ENCODE results near the gene THBS1.

THBS1 gene

DNA sequence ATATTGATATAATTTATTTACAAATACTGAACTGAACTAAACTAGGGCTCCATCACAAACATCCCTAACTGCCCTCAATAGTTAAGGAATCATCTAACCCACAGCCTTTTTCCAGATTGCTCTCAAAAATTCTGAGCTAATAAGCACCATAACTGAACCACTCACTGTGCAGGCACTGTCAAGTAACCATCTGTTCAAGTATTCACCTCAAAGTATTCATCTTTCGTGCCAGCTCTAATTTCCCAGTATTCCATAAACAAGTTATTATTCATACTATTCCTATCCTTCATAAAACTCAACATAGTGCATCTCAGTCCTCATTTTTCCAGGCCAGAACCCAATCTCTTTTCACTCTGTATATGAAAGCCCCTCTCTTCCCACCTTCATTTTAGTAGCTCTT, 41.1 kb downstream of the THBS1 start:
- no peak for DNase-seq
- Histone ChIP-seq H3K79me2 (ENCODE audit: low read length) (no peaks in the 10 kb centered on the region), H3K36me3 (replicated peaks; ENCODE audit: insufficient read depth, low read length) (no peaks in the 10 kb centered on the region), H3K27me3 (replicated peaks; ENCODE audit: insufficient read depth, low read length) (no peaks in the 10 kb centered on the region), H2AFZ (ENCODE audit: low read length) (no peak overlapping the region), H3K4me1 (ENCODE audit: low read length) (peaks cover 41% of the 10 kb centered on the region), H3K4me2 (ENCODE audit: low read depth, low read length) (no peak overlapping the region), H3K27ac (ENCODE audit: low read length) (no peak overlapping the region), H3K9me2 (replicated peaks; ENCODE audit: insufficient read depth, low read length) (no peaks in the 10 kb centered on the region), H3K4me3 (ENCODE audit: low read length) (no peak overlapping the region), H3K9me3 (replicated peaks; ENCODE audit: insufficient read depth, low read length) (no peaks in the 10 kb centered on the region), H3F3A (ENCODE audit: insufficient read depth, low read length) (peaks cover 27% of the 10 kb centered on the region), H3K9ac (ENCODE audit: low read length) (no peak overlapping the region), H4K20me1 (ENCODE audit: insufficient read depth, low read length) (no peaks in the 10 kb centered on the region)
- TF ChIP-seq EZH2 (optimal IDR thresholded peaks at IDR 0.05; ENCODE audit: low read depth, low read length), result no peak
- TF ChIP-seq CTCF (IDR thresholded peaks at IDR 0.05; ENCODE audit: low read length), result no peak
- no peak for TF ChIP-seq EZH2phosphoT487 (IDR thresholded peaks at IDR 0.05; ENCODE audit: low read length)

- H3K79me2 ChIP-seq (ENCODE audit: low read length), result no peaks in the 10 kb centered on the region
- H3K27me3 ChIP-seq (replicated peaks; ENCODE audit: insufficient read depth, low read length), result no peaks in the 10 kb centered on the region
- TF ChIP-seq EZH2phosphoT487 (IDR thresholded peaks at IDR 0.05; ENCODE audit: low read length) (no peak), CTCF (IDR thresholded peaks at IDR 0.05; ENCODE audit: low read length) (no peak), EZH2 (optimal IDR thresholded peaks at IDR 0.05; ENCODE audit: low read depth, low read length) (no peak)
- H3F3A ChIP-seq (ENCODE audit: insufficient read depth, low read length), result peaks cover 27% of the 10 kb centered on the region
- peak overlapping the region; percentile 32 for H3K4me3 ChIP-seq (ENCODE audit: low read length)
- H3K4me2 ChIP-seq (ENCODE audit: low read depth, low read length), result peak overlapping the region; percentile 68
- H3K9ac ChIP-seq (ENCODE audit: low read length), result peak overlapping the region; percentile 33; the same call in 1 of the 2 replicates
- H3K9me3 ChIP-seq (replicated peaks; ENCODE audit: insufficient read depth, low read length), result no peaks in the 10 kb centered on the region
- H3K27ac ChIP-seq (ENCODE audit: low read length), result peak overlapping the region; percentile 79
- H3K36me3 ChIP-seq (replicated peaks; ENCODE audit: insufficient read depth, low read length), result no peaks in the 10 kb centered on the region
- no peaks in the 10 kb centered on the region for H3K9me2 ChIP-seq (replicated peaks; ENCODE audit: insufficient read depth, low read length)
- no peak for DNase-seq
- H3K4me1 ChIP-seq (ENCODE audit: low read length), result peaks cover 41% of the 10 kb centered on the region
- no peaks in the 10 kb centered on the region for H4K20me1 ChIP-seq (ENCODE audit: insufficient read depth, low read length)
- peak overlapping the region; percentile 48 for H2AFZ ChIP-seq (ENCODE audit: low read length)
These were observed 42.0 kb downstream of the THBS1 start for GRCh38 chr15:39622660-39623516.

DNA sequence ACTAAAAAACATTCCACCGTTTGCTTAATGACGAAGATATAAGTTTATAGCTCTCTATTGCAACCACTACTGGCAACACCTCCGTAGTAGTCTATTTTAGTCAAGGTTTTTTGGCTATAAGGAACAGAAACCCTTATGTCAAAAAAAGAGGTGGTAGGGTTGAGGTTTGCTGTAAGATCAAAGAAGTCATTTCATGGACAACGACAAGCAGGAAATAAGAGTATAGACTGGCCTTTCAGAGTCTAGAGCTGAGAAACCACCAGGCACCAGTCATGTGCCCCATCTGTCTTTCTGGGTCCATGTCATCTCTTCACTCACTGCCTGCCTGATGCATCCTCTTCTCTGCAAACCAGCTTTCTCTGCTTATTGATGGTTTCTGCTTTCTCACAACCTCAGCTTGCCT, 42.7 kb downstream of the THBS1 start:
- H3K27ac ChIP-seq (ENCODE audit: low read length), result peak overlapping the region; percentile 79
- H3K27me3 ChIP-seq (replicated peaks; ENCODE audit: insufficient read depth, low read length), result no peaks in the 10 kb centered on the region
- peaks cover 44% of the 10 kb centered on the region for H3K4me1 ChIP-seq (ENCODE audit: low read length)
- H3K4me2 ChIP-seq (ENCODE audit: low read depth, low read length), result peak overlapping the region; percentile 68
- no peaks in the 10 kb centered on the region for H3K79me2 ChIP-seq (ENCODE audit: low read length)
- no peaks in the 10 kb centered on the region for H3K9me2 ChIP-seq (replicated peaks; ENCODE audit: insufficient read depth, low read length)
- TF ChIP-seq CTCF (IDR thresholded peaks at IDR 0.05; ENCODE audit: low read length) (no peak), EZH2 (optimal IDR thresholded peaks at IDR 0.05; ENCODE audit: low read depth, low read length) (no peak), EZH2phosphoT487 (IDR thresholded peaks at IDR 0.05; ENCODE audit: low read length) (no peak)
- no peaks in the 10 kb centered on the region for H4K20me1 ChIP-seq (ENCODE audit: insufficient read depth, low read length)
- H3K9ac ChIP-seq (ENCODE audit: low read length), result peak overlapping the region; percentile 33; the same call in 1 of the 2 replicates
- DNase-seq, result peak; percentile 91
- peaks cover 27% of the 10 kb centered on the region for H3F3A ChIP-seq (ENCODE audit: insufficient read depth, low read length)
- no peaks in the 10 kb centered on the region for H3K36me3 ChIP-seq (replicated peaks; ENCODE audit: insufficient read depth, low read length)
- H3K4me3 ChIP-seq (ENCODE audit: low read length), result peak overlapping the region; percentile 32
- no peaks in the 10 kb centered on the region for H3K9me3 ChIP-seq (replicated peaks; ENCODE audit: insufficient read depth, low read length)
- peak overlapping the region; percentile 48 for H2AFZ ChIP-seq (ENCODE audit: low read length)

All from MM.1S (cell line).